Colonic mucosa (tissue), 4 donors: ENCODE measurements around the gene RPL22L1. TPM values are rescaled to one million over a fixed set of nuclear protein-coding genes. Genes with fewer than 3 reads are reported as not detected.
"Not testable (repeated sequence)": the region's sequence is repeated elsewhere in the genome, so short reads cannot be mapped to it uniquely, and the experiment has no call there.

ENCODE experiments used
- DNase-seq: peaks from one replicate; pipeline ENCODE4 v3.0.0-alpha.2; 2020
- H3K27ac ChIP-seq: fragments of 200-600 bp; one replicate; pipeline ENCODE4 v1.8.0; 2021
- H3K27me3 ChIP-seq: fragments of 200-600 bp; one replicate; pipeline ENCODE4 v1.8.0; 2021
- H3K36me3 ChIP-seq: fragments of 200-600 bp; one replicate; pipeline ENCODE4 v1.8.0; 2021
- H3K4me1 ChIP-seq: fragments of 200-600 bp; one replicate; pipeline ENCODE4 v1.8.0; 2021; ENCODE audit warnings: mild to moderate bottlenecking
- H3K4me3 ChIP-seq: fragments of 200-600 bp; one replicate; pipeline ENCODE4 v1.8.0; 2021
- H3K9ac ChIP-seq, 2 donors: one replicate each; pipeline ENCODE4 v1.7.0; 2013; ENCODE audit warnings: control low read depth in 2 of 2, low read depth in 2 of 2, low read length in 2 of 2
- H3K9me3 ChIP-seq: fragments of 200-600 bp; one replicate; pipeline ENCODE4 v1.8.0; 2021
- intact Hi-C: fragments of 100-400 bp; cut with DNase I; formaldehyde crosslinking; loops from one replicate; pipeline ENCODE4 v1.14.1; 2022
- total RNA-seq, 2 donors: library from RNA; stranded (reverse); fragmentation: NEBNext Ultra II Directional in 1 of 2; extraction: Animal tissue kit (Norgen Biotek cat#: 25700) in 1 of 2; gene quantifications; one replicate each; pipeline ENCODE4 v1.2.1, GENCODE V29; 2021
- TF ChIP-seq, protein P1 (sequence below): fragments of 200-600 bp; IDR thresholded peaks from one replicate; pipeline ENCODE4 v1.8.0; 2022; ENCODE audit warnings: antibody characterized with exemption, mild to moderate bottlenecking
- donor health status: healthy.
- donor health status: DM: no; HTN: no; CAD: no.
- donor health status: DM: no; HTN: no; CAD: no.

RPL22L1 gene
- total RNA-seq, 2 donors from 2014 or later, result 37.7 to 67.8 TPM

DNA sequence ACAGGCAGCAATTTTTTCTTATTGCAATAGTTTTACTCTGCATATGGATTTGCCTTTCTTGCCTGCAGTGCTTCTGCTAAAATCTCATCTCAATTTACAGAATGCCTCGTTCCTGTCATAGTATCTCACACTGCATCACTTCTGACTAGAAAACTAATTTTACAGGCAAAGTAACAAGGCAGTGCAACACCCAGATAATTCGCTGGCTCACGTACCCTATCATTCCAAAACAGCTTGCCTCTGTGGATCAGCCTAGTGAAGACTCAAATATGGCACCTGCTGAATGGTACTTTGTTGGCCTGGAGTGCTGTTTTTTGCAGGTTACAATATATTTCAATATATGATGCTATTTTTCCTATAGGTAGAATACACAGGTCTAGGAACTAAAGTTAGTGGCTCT is 33.1 kb upstream of the RPL22L1 start:
- TF ChIP-seq, protein P1, sequence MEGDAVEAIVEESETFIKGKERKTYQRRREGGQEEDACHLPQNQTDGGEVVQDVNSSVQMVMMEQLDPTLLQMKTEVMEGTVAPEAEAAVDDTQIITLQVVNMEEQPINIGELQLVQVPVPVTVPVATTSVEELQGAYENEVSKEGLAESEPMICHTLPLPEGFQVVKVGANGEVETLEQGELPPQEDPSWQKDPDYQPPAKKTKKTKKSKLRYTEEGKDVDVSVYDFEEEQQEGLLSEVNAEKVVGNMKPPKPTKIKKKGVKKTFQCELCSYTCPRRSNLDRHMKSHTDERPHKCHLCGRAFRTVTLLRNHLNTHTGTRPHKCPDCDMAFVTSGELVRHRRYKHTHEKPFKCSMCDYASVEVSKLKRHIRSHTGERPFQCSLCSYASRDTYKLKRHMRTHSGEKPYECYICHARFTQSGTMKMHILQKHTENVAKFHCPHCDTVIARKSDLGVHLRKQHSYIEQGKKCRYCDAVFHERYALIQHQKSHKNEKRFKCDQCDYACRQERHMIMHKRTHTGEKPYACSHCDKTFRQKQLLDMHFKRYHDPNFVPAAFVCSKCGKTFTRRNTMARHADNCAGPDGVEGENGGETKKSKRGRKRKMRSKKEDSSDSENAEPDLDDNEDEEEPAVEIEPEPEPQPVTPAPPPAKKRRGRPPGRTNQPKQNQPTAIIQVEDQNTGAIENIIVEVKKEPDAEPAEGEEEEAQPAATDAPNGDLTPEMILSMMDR, result no peak
- Histone ChIP-seq H3K9ac (no peak overlapping the region), H3K27me3 (no peaks in the 10 kb centered on the region)

DNA sequence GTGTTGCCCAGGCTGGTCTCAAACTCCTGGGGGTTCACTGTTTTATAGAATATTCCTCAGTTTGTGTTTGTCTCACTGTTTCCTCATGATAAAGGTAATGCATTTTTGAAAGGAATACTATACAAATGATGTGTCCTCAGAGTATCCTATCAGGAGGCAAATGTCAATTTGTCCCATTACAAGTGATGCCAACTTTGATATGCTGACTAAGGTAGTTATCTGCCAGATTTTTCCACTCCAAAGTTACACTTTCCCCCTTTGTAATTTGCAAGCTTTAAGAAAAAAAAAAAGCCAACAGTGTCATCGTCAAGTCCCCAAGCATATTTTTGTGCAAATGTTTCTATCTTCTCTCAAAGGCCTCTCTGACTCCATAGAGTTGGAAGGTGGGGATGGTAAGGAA is 29.5 kb upstream of the RPL22L1 start:
- Histone ChIP-seq H3K4me1 (no peaks in the 10 kb centered on the region), H3K9me3 (no peaks in the 10 kb centered on the region), H3K36me3 (no peaks in the 10 kb centered on the region), H3K4me3 (no peak overlapping the region), H3K9ac (no peak overlapping the region), H3K27ac (no peak overlapping the region), H3K27me3 (no peaks in the 10 kb centered on the region)
- TF ChIP-seq, protein P1, result no peak
- DNase-seq, result no peak
- intact Hi-C loops, result no loop called here

More for the DNA sequence above, 33.1 kb upstream of the RPL22L1 start:
- DNase-seq, result no peak
- H3K9me3 ChIP-seq, result no peaks in the 10 kb centered on the region
- no peak overlapping the region for H3K27ac ChIP-seq
- intact Hi-C loops, result no loop called here
- peaks cover 4% of the 10 kb centered on the region for H3K4me1 ChIP-seq
- H3K36me3 ChIP-seq, result no peaks in the 10 kb centered on the region
- H3K4me3 ChIP-seq, result no peak overlapping the region

DNA sequence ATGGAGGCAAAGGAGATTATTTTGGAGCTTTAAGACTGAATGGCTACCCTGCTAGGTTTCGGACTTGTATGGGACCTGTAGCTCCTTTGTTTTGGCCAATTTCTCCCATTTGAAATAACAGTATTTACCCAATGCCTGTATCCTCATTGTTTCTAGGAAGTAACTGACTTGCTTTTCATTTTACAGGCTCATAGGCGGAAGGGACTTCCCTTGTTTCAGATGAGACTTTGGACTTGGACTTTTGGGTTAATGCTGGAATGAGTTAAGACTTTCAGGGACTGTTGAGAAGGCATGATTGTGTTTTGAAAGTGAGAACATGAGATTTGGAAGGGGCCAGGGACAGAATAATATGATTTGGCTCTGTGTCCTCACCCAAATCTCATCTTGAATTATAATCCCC is 28.0 kb upstream of the RPL22L1 start:
- Histone ChIP-seq H3K4me3 (no peak overlapping the region), H3K36me3 (no peaks in the 10 kb centered on the region), H3K9ac (no peak overlapping the region), H3K9me3 (no peaks in the 10 kb centered on the region), H3K27me3 (no peaks in the 10 kb centered on the region), H3K4me1 (no peaks in the 10 kb centered on the region), H3K27ac (no peak overlapping the region)
- no peak for DNase-seq
- intact Hi-C loops, result no loop called here
- TF ChIP-seq, protein P1, result no peak

DNA sequence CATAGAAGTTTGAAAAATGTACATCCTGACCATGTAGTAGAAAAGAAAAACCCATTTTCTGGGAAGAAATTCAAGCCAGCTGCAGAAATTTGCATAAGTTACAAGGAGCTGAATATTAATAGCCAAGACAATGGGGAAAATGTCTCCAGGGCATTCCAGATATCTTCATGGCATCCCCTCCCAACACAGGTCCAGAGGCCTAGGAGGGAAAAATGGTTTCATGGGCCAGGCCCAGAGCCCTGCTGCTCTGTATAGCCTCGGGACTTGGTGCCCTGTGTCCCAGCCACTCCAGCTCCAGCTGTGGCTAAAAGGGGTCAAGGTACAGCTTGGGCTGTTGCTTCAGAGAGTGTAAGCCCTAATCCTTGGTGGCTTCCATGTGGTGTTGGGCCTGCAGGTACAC is 27.2 kb upstream of the RPL22L1 start:
- H3K4me1 ChIP-seq, H3K36me3 ChIP-seq, H3K9ac ChIP-seq, H3K27ac ChIP-seq, intact Hi-C loops, H3K4me3 ChIP-seq, H3K27me3 ChIP-seq, H3K9me3 ChIP-seq, DNase-seq: not testable (repeated sequence)

DNA sequence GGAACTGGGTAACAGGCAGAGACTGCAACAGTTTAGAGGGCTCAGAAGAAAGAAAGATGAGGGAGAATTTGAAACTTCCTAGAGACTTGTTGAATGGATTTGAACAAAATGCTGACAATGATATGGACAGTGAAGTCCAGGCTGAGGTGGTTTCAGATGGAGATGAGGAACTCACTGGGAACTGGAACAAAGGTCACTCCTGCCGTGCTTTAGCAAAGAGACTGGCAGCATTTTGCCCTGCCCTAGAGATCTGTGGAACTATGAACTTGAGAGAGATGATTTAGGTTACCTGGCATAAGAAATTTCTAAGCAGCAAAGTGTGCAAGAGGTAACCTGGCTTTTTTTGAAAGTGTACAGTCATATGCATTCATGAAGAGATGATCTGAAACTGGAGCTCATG is 26.8 kb upstream of the RPL22L1 start:
- Histone ChIP-seq H3K9ac (no peak overlapping the region), H3K27ac (no peak overlapping the region), H3K9me3 (no peaks in the 10 kb centered on the region), H3K36me3 (no peaks in the 10 kb centered on the region), H3K27me3 (no peaks in the 10 kb centered on the region), H3K4me3 (no peak overlapping the region), H3K4me1 (no peaks in the 10 kb centered on the region)
- TF ChIP-seq, protein P1, result no peak
- intact Hi-C loops, result no loop called here
- DNase-seq, result peak; percentile 26

DNA sequence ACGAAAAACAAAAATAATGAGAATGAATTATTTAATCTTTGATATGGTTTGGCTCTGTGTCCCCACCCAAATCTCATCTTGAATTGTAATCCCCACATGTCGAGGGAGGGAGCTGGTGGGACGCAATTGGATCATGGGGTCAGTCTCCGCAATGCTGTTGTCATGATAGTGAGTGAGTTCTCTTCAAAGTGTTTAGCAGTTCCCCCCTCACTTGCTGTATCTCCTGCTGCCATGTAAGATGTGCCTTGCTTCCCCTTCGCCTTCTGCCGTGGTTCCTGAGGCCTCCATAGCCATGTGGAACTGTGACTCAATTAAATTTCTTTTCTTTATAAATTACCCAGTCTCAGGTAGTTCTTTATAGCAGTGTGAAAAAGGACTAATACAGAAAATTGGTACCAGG is 26.3 kb upstream of the RPL22L1 start:
- DNase-seq, H3K4me3 ChIP-seq, H3K27ac ChIP-seq, H3K36me3 ChIP-seq, H3K9ac ChIP-seq, H3K9me3 ChIP-seq, intact Hi-C loops, H3K4me1 ChIP-seq, H3K27me3 ChIP-seq: not testable (repeated sequence)

DNA sequence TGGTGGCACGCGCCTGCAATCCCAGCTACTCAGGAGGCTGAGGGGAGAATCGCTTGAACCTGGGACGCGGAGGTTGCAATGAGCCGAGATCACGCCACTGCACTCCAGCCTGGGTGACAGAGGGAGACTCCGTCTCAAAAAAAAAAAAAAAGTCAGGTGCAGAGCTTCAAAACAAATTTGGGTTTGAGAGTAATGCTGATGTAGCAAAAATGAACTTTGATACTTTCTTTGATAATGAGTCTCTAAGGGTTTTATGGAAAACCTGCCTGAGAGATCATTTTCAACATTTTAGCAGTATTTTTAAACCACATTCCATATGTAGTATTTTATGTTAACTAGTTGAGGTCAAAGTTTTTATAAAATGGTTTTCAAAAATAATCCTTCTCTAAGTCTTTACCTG is 23.9 kb upstream of the RPL22L1 start:
- TF ChIP-seq, protein P1, result no peak
- Histone ChIP-seq H3K27ac (no peak overlapping the region), H3K9ac (no peak overlapping the region), H3K36me3 (no peaks in the 10 kb centered on the region), H3K4me1 (no peaks in the 10 kb centered on the region), H3K27me3 (no peaks in the 10 kb centered on the region), H3K4me3 (no peak overlapping the region), H3K9me3 (no peaks in the 10 kb centered on the region)
- intact Hi-C loops, result no loop called here
- no peak for DNase-seq
